ENCODE results near the gene GALNT18.

GALNT18 gene

DNA sequence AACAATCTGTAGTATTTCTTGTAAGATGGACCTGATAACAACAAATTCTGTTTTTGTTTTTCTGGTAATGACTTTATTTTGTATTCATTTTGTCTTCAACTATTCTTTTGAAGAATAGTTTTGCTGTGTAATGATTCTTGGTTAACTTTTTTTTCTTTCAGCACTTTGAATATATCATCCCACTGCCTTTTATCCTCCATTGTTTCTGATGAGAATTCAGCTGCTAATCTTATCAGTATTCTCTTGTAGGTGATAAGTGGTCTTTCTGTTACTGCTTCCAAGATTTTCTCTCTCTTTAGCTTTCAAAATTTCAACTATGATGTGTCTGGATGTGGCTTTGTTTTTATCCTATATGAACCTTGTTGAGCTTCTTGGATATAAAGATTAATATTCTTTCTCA, 21.5 kb downstream of the GALNT18 start:
- in situ Hi-C loops (cut with HindIII; ENCODE audit: low pct_unique_long_range_greater_than_20kb, low sequenced_read_pairs) = no loop called here
- DNase-seq (ENCODE audit: low read depth in 1 of 2, low spot score in 1 of 2) = no peak
- no peak for TF ChIP-seq JUND (IDR thresholded peaks at IDR 0.05; ENCODE audit: low read depth)

DNA sequence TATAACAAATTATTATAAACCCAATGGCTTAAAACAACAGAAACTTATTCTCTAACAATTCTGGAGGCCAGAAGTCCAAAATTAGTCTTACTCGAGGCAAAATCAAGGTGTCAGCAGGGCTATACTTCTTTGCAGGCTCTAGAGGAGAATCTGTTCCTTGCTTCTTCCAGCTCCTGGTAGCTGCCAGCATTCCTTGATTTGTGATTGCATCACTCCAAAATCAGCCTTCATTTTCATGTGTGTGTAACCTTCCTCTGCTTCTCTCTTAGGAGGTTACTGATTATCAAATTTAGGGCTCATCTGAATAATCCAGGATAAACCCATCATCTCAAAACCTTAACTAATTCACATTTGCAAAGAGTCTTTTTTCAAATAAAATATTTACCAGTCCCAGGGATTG, 23.6 kb downstream of the GALNT18 start:
- in situ Hi-C loops (cut with HindIII; ENCODE audit: low pct_unique_long_range_greater_than_20kb, low sequenced_read_pairs) = no loop called here
- DNase-seq (ENCODE audit: low read depth in 1 of 2, low spot score in 1 of 2) = no peak
- TF ChIP-seq JUND (IDR thresholded peaks at IDR 0.05; ENCODE audit: low read depth) = no peak

- in situ Hi-C loops (cut with HindIII; ENCODE audit: low pct_unique_long_range_greater_than_20kb, low sequenced_read_pairs) = no loop called here
- TF ChIP-seq JUND (IDR thresholded peaks at IDR 0.05; ENCODE audit: low read depth) = no peak
- DNase-seq (ENCODE audit: low read depth in 1 of 2, low spot score in 1 of 2) = no peak
Observed at GRCh38 chr11:11594162-11594561, 27.6 kb downstream of the GALNT18 start.

DNA sequence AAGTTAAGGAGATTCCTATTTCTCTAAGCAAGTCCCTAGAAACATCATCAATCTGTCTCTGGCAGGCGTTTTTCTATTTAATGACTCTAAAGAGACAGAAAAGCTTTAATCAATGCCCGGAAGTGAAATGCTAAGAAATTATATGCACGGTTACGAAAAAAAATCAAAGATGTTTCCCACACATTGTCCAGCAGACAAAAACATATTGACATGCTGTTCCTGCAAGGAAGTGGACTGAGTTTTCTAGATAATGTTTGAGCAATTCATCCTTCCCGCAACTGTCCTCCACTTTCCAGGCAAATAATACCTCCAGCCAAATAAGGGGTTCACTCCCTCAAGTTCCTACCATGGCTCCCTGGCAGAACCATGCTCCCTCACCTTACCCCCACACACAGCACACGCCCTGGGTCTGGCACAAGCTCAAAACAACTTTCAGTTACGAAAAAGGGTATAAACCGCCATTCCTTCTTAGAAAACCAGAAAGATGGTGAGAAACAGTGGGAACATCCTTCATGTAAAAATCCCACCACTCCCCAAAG, 29.6 kb downstream of the GALNT18 start:
- no peak for DNase-seq (ENCODE audit: low read depth in 1 of 2, low spot score in 1 of 2)
- in situ Hi-C loops (cut with HindIII; ENCODE audit: low pct_unique_long_range_greater_than_20kb, low sequenced_read_pairs) = no loop called here
- no peak for TF ChIP-seq JUND (IDR thresholded peaks at IDR 0.05; ENCODE audit: low read depth)

DNA sequence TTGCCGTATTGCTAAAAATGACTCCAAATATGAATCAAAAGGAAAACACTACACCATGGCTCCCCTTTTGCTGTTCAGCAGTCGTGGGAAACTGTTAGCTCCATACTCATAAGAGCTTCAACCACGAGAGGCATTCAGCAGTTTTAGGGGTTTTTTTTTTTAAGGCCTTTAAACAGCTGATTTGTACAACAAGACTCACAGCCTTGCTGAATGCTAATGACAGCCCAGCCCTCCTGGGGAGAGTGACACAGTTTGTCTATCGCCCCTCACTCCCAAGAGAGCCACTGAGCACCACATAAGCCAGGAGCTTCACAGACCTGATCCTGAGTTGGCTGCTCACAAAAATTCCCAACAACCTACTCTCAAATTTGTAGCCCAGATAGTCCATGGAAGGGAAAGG, 32.4 kb downstream of the GALNT18 start:
- no peak for TF ChIP-seq JUND (IDR thresholded peaks at IDR 0.05; ENCODE audit: low read depth)
- in situ Hi-C loops (cut with HindIII; ENCODE audit: low pct_unique_long_range_greater_than_20kb, low sequenced_read_pairs) = no loop called here
- DNase-seq (ENCODE audit: low read depth in 1 of 2, low spot score in 1 of 2) = no peak

DNA sequence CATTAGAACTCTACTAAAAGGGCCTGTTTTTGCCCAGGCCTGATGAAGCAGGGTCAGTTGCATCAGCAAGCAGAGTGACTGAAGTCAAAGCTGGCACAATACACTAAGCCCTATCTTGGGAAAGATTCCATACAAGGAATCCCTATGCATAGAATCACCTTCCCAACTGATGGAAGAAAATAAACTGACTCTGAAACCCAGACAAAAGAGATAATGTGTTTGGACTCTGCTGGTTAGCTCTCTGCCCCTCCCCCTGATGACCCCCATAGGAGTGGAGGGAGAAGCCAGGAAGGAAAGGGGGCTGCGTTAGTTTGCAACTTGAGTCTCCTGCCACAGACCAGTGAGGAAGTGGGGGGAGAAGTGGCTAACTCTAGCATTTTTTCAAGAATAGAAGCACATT, 32.9 kb downstream of the GALNT18 start:
- in situ Hi-C loops (cut with HindIII; ENCODE audit: low pct_unique_long_range_greater_than_20kb, low sequenced_read_pairs) = no loop called here
- DNase-seq (ENCODE audit: low read depth in 1 of 2, low spot score in 1 of 2) = no peak
- no peak for TF ChIP-seq JUND (IDR thresholded peaks at IDR 0.05; ENCODE audit: low read depth)

GRCh38 chr11:11588243-11588642, 33.6 kb downstream of the GALNT18 start:
- in situ Hi-C loops (cut with HindIII; ENCODE audit: low pct_unique_long_range_greater_than_20kb, low sequenced_read_pairs) = no loop called here
- no peak for TF ChIP-seq JUND (IDR thresholded peaks at IDR 0.05; ENCODE audit: low read depth)
- DNase-seq (ENCODE audit: low read depth in 1 of 2, low spot score in 1 of 2) = no peak

DNA sequence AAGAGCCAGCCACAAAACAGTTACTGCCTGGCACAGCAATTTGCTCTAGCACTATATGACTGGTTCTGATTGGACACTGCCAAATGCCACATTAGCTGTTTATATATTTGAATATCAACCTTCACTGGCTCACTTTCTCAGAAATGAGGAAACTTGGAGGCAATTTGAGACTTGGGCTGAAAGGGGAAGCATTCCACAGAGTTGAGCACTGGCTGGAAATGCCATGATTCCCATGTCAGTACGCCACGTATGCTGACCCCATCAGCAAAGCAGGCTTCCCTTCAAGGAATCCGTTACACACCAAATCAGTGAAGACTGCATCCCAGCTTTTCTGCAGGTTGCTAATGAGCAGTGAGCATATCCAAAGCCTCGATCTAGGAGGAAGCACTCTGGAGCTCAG, 34.7 kb downstream of the GALNT18 start:
- no peak for TF ChIP-seq JUND (IDR thresholded peaks at IDR 0.05; ENCODE audit: low read depth)
- DNase-seq (ENCODE audit: low read depth in 1 of 2, low spot score in 1 of 2) = no peak
- in situ Hi-C loops (cut with HindIII; ENCODE audit: low pct_unique_long_range_greater_than_20kb, low sequenced_read_pairs) = no loop called here

DNA sequence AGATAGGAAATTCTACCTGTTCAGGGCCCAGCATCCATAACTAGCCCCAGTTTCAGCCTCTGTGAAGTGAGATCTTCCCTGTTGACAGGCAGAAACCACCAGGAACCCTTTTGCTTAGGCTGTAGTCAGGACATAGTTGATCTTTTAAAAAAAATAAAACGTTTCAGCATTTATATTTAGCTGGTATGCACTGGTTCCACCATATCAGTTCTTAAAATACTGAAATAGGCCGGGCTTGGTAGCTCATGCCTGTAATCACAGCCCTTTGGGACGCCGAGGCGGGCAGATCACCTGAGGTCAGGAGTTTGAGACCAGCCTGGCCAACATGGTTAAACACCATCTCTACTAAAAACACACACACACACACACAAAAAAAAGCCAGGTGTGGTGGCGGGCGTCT, 35.3 kb downstream of the GALNT18 start:
- DNase-seq (ENCODE audit: low read depth in 1 of 2, low spot score in 1 of 2) = no peak
- in situ Hi-C loops (cut with HindIII; ENCODE audit: low pct_unique_long_range_greater_than_20kb, low sequenced_read_pairs) = no loop called here
- no peak for TF ChIP-seq JUND (IDR thresholded peaks at IDR 0.05; ENCODE audit: low read depth)

DNA sequence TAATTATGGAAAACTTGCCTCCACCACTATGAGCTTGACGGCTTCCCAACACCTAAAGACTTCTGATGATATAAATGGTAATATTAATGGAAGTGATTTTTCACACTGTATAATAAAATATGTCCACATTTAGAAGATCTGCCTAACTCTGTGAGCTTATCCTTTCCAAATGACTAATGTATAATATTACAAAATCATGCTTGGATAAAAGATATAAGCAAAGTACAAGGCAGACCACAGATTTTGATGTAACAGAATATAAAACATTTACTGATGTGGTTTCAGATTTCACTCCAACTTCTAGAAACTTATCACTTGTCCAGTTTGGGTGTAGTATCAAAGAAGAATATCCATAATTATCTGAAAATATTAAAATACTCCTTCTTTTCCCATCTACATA, 36.9 kb downstream of the GALNT18 start:
- in situ Hi-C loops (cut with HindIII; ENCODE audit: low pct_unique_long_range_greater_than_20kb, low sequenced_read_pairs) = no loop called here
- no peak for TF ChIP-seq JUND (IDR thresholded peaks at IDR 0.05; ENCODE audit: low read depth)
- DNase-seq (ENCODE audit: low read depth in 1 of 2, low spot score in 1 of 2) = no peak

GRCh38 chr11:11584530-11584810, 37.3 kb downstream of the GALNT18 start:
- no peak for TF ChIP-seq JUND (IDR thresholded peaks at IDR 0.05; ENCODE audit: low read depth)
- in situ Hi-C loops (cut with HindIII; ENCODE audit: low pct_unique_long_range_greater_than_20kb, low sequenced_read_pairs) = no loop called here
- DNase-seq (ENCODE audit: low read depth in 1 of 2, low spot score in 1 of 2) = no peak

DNA sequence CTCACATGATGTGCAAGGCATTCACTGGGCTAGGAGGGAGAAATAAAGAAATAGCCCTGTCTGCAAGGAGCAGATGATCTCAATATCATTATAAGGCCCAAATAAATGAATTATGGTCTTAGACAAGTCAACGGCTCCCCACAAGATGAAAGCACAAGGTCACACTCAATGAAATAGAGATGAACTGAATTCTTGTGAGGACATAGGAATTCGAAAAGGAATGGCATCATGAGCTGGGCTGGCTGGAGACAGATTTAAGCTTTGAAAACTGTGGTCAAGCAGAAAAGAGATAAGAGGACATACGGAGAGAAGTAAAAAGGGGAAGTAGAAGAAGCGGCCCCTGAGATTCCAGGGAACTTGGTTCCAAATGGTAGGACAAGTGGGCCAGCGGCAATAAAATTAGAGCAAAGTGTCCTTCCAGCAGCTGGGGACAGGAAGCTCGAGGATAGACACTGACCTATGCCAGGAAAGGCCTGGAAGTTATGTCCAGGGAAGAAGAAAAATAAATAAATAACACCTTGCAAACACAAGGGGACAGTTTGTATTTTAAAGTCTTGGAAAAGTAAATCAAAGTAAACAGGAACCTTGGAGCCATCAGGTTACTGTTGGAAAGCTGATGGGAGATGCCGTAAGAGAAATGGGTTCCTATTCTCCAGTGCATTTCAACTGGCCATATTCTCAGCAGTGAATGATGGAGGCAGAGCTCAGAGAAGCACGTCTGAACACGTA, 37.8 kb downstream of the GALNT18 start:
- no peak for DNase-seq (ENCODE audit: low read depth in 1 of 2, low spot score in 1 of 2)
- in situ Hi-C loops (cut with HindIII; ENCODE audit: low pct_unique_long_range_greater_than_20kb, low sequenced_read_pairs) = no loop called here
- TF ChIP-seq JUND (IDR thresholded peaks at IDR 0.05; ENCODE audit: low read depth) = no peak

DNA sequence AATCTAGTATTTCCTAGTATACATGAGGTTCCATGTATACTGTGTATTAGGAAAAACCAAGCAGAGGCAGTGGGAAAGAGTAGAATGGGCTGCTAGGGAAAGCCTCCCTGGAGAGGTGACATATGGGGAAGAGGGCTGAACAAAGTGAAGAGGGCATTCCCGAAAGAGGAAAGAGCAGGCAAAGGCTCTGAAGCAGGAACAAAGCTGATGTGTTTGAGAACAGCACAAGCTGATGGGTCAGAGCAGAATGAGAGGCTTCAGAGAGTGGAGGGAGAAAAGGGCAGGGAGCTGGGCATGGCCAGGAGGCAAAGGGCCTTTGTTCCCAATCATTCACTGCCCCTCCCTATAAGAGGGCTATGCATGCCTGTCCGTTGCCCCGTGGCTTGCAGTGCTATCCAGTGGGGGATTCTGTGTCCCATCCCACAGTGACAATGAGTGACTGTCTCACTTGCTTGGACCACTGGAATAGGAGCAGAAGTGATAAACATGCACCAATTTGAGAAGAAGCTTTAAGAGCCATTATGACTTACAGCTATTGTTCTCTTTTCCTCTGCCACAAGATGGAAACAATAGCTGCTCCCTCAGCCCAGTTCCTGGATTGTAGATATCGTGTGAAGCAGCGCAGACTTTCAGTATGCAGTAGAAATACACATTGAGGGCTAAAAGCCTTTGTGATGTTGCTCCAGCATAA, 39.6 kb downstream of the GALNT18 start:
- DNase-seq (ENCODE audit: low read depth in 1 of 2, low spot score in 1 of 2) = no peak
- in situ Hi-C loops (cut with HindIII; ENCODE audit: low pct_unique_long_range_greater_than_20kb, low sequenced_read_pairs) = no loop called here
- TF ChIP-seq JUND (IDR thresholded peaks at IDR 0.05; ENCODE audit: low read depth) = no peak

Data from T47D (cell line).